ENCODE data around the gene SFXN5. TPM values are rescaled to one million over a fixed set of nuclear protein-coding genes. Genes with fewer than 3 reads are reported as not detected.
A peak's percentile ranks its signal among the peaks of the same experiment; 100 is the strongest.

Gene SFXN5
- polyA plus RNA-seq, 3 donors: 5.9 to 28.6 (median 9.5) TPM

- peaks cover 19% of the 10 kb centered on the region in 2 donors for H3K4me1 ChIP-seq (ENCODE audit: control insufficient read depth in 1 of 2, insufficient read depth in 2 of 2, low read length in 2 of 2)
- no peak for TF ChIP-seq CTCF (IDR thresholded peaks at IDR 0.05)
- Mint-ChIP-seq H3K27me3 (ENCODE audit: low read depth in 3 of 3) (peaks cover 0 to 2% (median 0%) of the 10 kb centered on the region in 3 donors), H3K4me1 (peaks cover 14% of the 10 kb centered on the region), H3K36me3 (peaks cover 49 to 69% of the 10 kb centered on the region in 2 donors), H3K9me3 (peaks cover 0 to 3% (median 0%) of the 10 kb centered on the region in 7 donors), H3K27ac (peak overlapping the region in 2 of 7 donors; percentile 2 to 69), H3K4me3 (no peak overlapping the region)
- intact Hi-C loops (cut with micrococcal nuclease): no loop called here
- no CpG with 5 or more reads among the region's 2 CpGs for WGBS (ENCODE audit: insufficient coverage)
- H3K79me2 ChIP-seq (ENCODE audit: insufficient read depth, low read length): no peaks in the 10 kb centered on the region
- H3K4me3 ChIP-seq (replicated peaks in 1 of 3; ENCODE audit: low read depth in 2 of 3, low read length in 3 of 3): no peak overlapping the region
- no peak overlapping the region for H3K9ac ChIP-seq (ENCODE audit: insufficient read depth, low read length, poor library complexity, severe bottlenecking)
- no peaks in the 10 kb centered on the region for H3K27me3 ChIP-seq (ENCODE audit: control insufficient read depth in 2 of 2, insufficient read depth in 2 of 2, low read length in 2 of 2)
- no peak overlapping the region for H3K4me2 ChIP-seq (replicated peaks; ENCODE audit: extremely low read depth, low read length, poor library complexity, severe bottlenecking)
- no peaks in the 10 kb centered on the region for H3K9me3 ChIP-seq (replicated peaks in 1 of 2; ENCODE audit: control insufficient read depth in 1 of 2, insufficient read depth in 1 of 2, low read length in 2 of 2)
- no peak for DNase-seq
- H3K36me3 ChIP-seq (replicated peaks in 1 of 2; ENCODE audit: control insufficient read depth in 1 of 2, insufficient read depth in 2 of 2, low read length in 2 of 2): peaks cover 16 to 48% of the 10 kb centered on the region in 2 donors
- no peak overlapping the region for H2AFZ ChIP-seq (ENCODE audit: insufficient read depth, low read depth, low read length, poor library complexity, severe bottlenecking)
- no peak overlapping the region for H3K27ac ChIP-seq (ENCODE audit: low read depth in 1 of 2, low read length in 2 of 2)
- H4K20me1 ChIP-seq (ENCODE audit: insufficient read depth, low read length): no peaks in the 10 kb centered on the region
These were observed 53.2 kb downstream of the SFXN5 start for GRCh38 chr2:73018188-73018825.

DNA sequence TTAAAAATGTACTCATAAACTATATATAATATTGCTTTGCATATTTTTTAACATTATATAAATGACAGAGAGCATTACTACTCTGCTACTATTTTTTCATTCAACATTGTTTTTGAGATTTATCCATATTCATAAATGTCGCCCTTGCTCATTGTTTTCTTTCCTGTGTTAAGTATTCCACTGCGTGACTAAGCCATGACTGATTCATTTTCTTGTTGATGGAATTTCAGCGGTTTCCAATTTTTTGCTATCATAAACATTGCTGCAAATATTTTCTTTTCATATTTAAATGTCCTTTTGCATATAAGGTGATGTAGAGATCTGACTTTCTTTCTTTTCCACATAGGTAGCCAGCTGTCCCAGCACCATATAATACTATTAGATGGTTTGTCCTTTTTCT is 57.6 kb downstream of the SFXN5 start:
- no peak overlapping the region for H2AFZ ChIP-seq (ENCODE audit: insufficient read depth, low read depth, low read length, poor library complexity, severe bottlenecking)
- no peaks in the 10 kb centered on the region for H3K4me1 ChIP-seq (ENCODE audit: control insufficient read depth in 1 of 2, insufficient read depth in 2 of 2, low read length in 2 of 2)
- H3K36me3 ChIP-seq (replicated peaks in 1 of 2; ENCODE audit: control insufficient read depth in 1 of 2, insufficient read depth in 2 of 2, low read length in 2 of 2): peaks cover 17 to 37% of the 10 kb centered on the region in 2 donors
- H3K9me3 Mint-ChIP-seq: peaks cover 0 to 3% (median 0%) of the 10 kb centered on the region in 7 donors
- no peaks in the 10 kb centered on the region for H4K20me1 ChIP-seq (ENCODE audit: insufficient read depth, low read length)
- intact Hi-C loops (cut with micrococcal nuclease): no loop called here
- H3K36me3 Mint-ChIP-seq: peaks cover 42 to 57% of the 10 kb centered on the region in 2 donors
- no peak for TF ChIP-seq CTCF (IDR thresholded peaks at IDR 0.05)
- no peak overlapping the region for H3K9ac ChIP-seq (ENCODE audit: insufficient read depth, low read length, poor library complexity, severe bottlenecking)
- no peaks in the 10 kb centered on the region for H3K9me3 ChIP-seq (replicated peaks in 1 of 2; ENCODE audit: control insufficient read depth in 1 of 2, insufficient read depth in 1 of 2, low read length in 2 of 2)
- H3K27ac ChIP-seq (ENCODE audit: low read depth in 1 of 2, low read length in 2 of 2): no peak overlapping the region
- no peaks in the 10 kb centered on the region for H3K27me3 Mint-ChIP-seq (ENCODE audit: low read depth in 3 of 3)
- no peak overlapping the region for H3K4me2 ChIP-seq (replicated peaks; ENCODE audit: extremely low read depth, low read length, poor library complexity, severe bottlenecking)
- WGBS (ENCODE audit: insufficient coverage): 86% methylated on average over 1 of the region's 3 CpGs
- DNase-seq: no peak
- H3K79me2 ChIP-seq (ENCODE audit: insufficient read depth, low read length): no peaks in the 10 kb centered on the region
- H3K4me1 Mint-ChIP-seq: no peaks in the 10 kb centered on the region
- H3K27me3 ChIP-seq (ENCODE audit: control insufficient read depth in 2 of 2, insufficient read depth in 2 of 2, low read length in 2 of 2): no peaks in the 10 kb centered on the region
- no peak overlapping the region for H3K27ac Mint-ChIP-seq
- H3K4me3 ChIP-seq (replicated peaks in 1 of 3; ENCODE audit: low read depth in 2 of 3, low read length in 3 of 3): no peak overlapping the region
- no peak overlapping the region for H3K4me3 Mint-ChIP-seq
